Activated CD4-positive, alpha-beta T cell treated with anti-CD3 and anti-CD28 coated beads, Interleukin-2, amount 10 ng/mL, durations not matched to agents 24 days and 14 days (primary cell): ENCODE data around the gene MRPL16. TPM values are rescaled to one million over a fixed set of nuclear protein-coding genes. Genes with fewer than 3 reads are reported as not detected.

Experiments
- DNase-seq: peaks from one replicate; pipeline ENCODE4 v3.0.0; 2022
- H3K27ac Mint-ChIP-seq: one replicate; pipeline ENCODE4 v1.8.0; 2022; ENCODE audit warnings: mild to moderate bottlenecking, mixed read lengths
- H3K27me3 Mint-ChIP-seq: one replicate; pipeline ENCODE4 v1.8.0; 2022; ENCODE audit warnings: mixed read lengths
- H3K36me3 Mint-ChIP-seq: one replicate; pipeline ENCODE4 v1.8.0; 2022; ENCODE audit warnings: low read depth, mild to moderate bottlenecking, mixed read lengths
- H3K4me1 Mint-ChIP-seq: one replicate; pipeline ENCODE4 v1.8.0; 2021; ENCODE audit warnings: mixed read lengths
- H3K4me3 Mint-ChIP-seq: one replicate; pipeline ENCODE4 v1.8.0; 2022; ENCODE audit warnings: mild to moderate bottlenecking, moderate library complexity, mixed read lengths
- H3K9me3 Mint-ChIP-seq: one replicate; pipeline ENCODE4 v1.8.0; 2021; ENCODE audit warnings: mixed read lengths
- intact Hi-C: fragments of 100-400 bp; cut with micrococcal nuclease; formaldehyde crosslinking; loops from one replicate; pipeline ENCODE4 v1.15.1; 2023
- total RNA-seq: library from RNA; stranded (reverse); gene quantifications from 2 replicates; pipeline ENCODE4 v1.2.3, GENCODE V29; 2022

MRPL16 gene
- total RNA-seq, 1 donor from 2014 or later, result 97.4 TPM

DNA sequence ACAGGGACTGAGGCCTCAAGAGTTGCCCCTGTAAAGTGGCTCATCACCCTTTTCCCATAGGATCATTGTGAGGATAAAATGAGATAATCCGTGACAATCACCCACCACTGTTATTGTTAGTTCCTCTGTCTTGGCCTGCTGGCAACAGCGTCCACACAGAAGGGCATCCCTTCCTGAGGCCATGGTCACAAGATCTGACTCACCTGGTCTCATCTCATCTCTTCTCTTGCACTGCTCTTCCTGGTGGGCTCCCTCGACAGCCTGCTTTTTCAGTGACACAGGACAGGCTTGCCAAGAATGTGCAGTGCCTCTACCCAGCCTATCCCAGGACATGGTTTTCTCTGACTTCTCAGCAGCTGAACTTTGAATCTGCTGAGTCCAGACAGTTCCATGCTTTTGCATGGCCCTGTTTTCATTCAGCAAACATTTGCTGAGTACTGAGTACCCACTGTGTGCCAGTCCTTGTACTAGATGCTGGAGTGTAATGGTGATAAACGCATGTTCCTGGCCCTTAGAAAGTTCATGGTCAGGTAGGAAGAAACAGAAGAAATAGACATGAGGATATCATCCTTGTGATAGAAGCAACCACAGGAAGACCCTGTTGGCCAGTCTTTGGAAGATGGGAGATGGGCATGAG, 52.1 kb downstream of the MRPL16 start:
- Mint-ChIP-seq H3K27me3 (no peaks in the 10 kb centered on the region), H3K9me3 (no peaks in the 10 kb centered on the region), H3K4me3 (no peak overlapping the region), H3K27ac (no peak overlapping the region), H3K36me3 (peaks cover 12% of the 10 kb centered on the region), H3K4me1 (peaks cover 47% of the 10 kb centered on the region)
- intact Hi-C loops, result loop anchor here (1.0 to 10.0 kb wide), 3 partner anchors 9 to 436 kb away; no protein-coding TSS in a partner anchor
- DNase-seq, result no peak

DNA sequence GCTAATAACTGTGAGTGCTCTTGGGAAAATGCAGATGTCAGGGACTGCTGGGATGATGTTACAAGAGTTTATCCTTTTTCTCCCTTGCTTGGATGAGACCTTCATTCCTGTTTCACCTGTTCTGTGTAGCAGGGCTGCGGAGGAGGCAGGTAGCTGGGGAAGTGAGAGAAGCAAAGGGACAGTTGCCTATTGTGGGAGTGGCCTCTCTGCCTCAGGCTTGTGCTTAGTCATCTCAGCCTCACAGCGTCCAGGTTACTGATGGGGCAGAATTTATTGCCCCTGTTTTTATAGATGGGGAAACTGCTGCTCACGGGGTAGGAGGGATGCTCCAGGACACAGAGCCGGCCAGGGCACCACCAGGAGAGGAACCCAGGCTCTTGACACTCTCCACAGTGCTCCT, 53.7 kb downstream of the MRPL16 start:
- DNase-seq, result no peak
- no peaks in the 10 kb centered on the region for H3K9me3 Mint-ChIP-seq
- H3K4me1 Mint-ChIP-seq, result peaks cover 44% of the 10 kb centered on the region
- peaks cover 2% of the 10 kb centered on the region for H3K36me3 Mint-ChIP-seq
- H3K4me3 Mint-ChIP-seq, result peak overlapping the region; percentile 96
- intact Hi-C loops, result loop anchor here (1.0 to 10.0 kb wide), 3 partner anchors 15 to 438 kb away; no protein-coding TSS in a partner anchor
- no peak overlapping the region for H3K27ac Mint-ChIP-seq
- H3K27me3 Mint-ChIP-seq, result no peaks in the 10 kb centered on the region

DNA sequence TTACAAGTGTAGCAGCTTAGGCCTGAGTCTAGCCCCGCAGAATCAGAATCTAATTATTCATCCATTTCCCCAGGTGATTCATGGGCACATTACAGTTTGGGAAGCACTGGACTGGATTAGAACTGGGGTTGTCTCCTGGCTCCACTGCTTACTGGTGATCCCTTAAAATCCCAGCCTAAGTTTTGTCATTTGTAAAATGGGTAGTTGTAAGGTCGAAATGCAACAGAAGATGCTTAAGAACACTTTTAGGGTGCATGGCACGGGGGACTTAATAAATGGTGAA, 54.1 kb downstream of the MRPL16 start:
- H3K27ac Mint-ChIP-seq, result no peak overlapping the region
- peaks cover 2% of the 10 kb centered on the region for H3K36me3 Mint-ChIP-seq
- H3K27me3 Mint-ChIP-seq, result no peaks in the 10 kb centered on the region
- peaks cover 44% of the 10 kb centered on the region for H3K4me1 Mint-ChIP-seq
- intact Hi-C loops, result loop anchor here (1.0 to 10.0 kb wide), 3 partner anchors 16 to 438 kb away; no protein-coding TSS in a partner anchor
- H3K4me3 Mint-ChIP-seq, result peak overlapping the region; percentile 96
- no peaks in the 10 kb centered on the region for H3K9me3 Mint-ChIP-seq
- DNase-seq, result no peak

Other genes with a start within 250 kb of the MRPL16 start
- gene OSBP, start 195.0 kb downstream of the MRPL16 start, total RNA-seq, result 39.7 and 40.1 TPM in 2 replicates
- gene PATL1, start 141.7 kb downstream of the MRPL16 start, total RNA-seq, result 72.4 and 76.1 TPM in 2 replicates
- gene OR10V1, start 96.9 kb downstream of the MRPL16 start, total RNA-seq, result not detected in 2 replicates
- gene STX3, start 55.4 kb downstream of the MRPL16 start, total RNA-seq, result 19.2 and 20.1 TPM in 2 replicates
- not detected in 2 replicates for gene CBLIF, start 34.7 kb upstream of the MRPL16 start, total RNA-seq
- not detected in 2 replicates for gene TCN1, start 55.7 kb upstream of the MRPL16 start, total RNA-seq
- gene OOSP3, start 68.0 kb upstream of the MRPL16 start, total RNA-seq, result not detected in 2 replicates
- not detected in 2 replicates for gene OOSP1, start 127.7 kb upstream of the MRPL16 start, total RNA-seq
- not detected in 2 replicates for gene OOSP4A, start 153.3 kb upstream of the MRPL16 start, total RNA-seq
- not detected in 2 replicates for gene OOSP4B, start 206.4 kb upstream of the MRPL16 start, total RNA-seq
- not detected in 2 replicates for gene OOSP2, start 229.6 kb upstream of the MRPL16 start, total RNA-seq
- not detected in 2 replicates for gene MS4A3, start 245.9 kb upstream of the MRPL16 start, total RNA-seq